GM23338 (cell line): ENCODE results near the gene R3HDM4.

Experiments used
- CREB1 ChIP-seq: fragments of 250-450 bp; sonication (Bioruptor Pico); IDR thresholded peaks from 2 replicates; pipeline ENCODE4 v1.5.0; 2020; ENCODE audit warnings: low read depth, mild to moderate bottlenecking, moderate library complexity
- CTCF ChIP-seq, 2 experiments: fragments of 200-600 bp in 1 of 2; sonication (generic) in 1 of 2; conservative IDR thresholded peaks; 2 replicates each; pipeline versions ENCODE4 v1.5.1 to v1.6.1; 2016 to 2017; ENCODE audit warnings: antibody characterized with exemption in 2 of 2, low read depth in 2 of 2, mild to moderate bottlenecking in 2 of 2, moderate library complexity in 1 of 2
- EZH2 ChIP-seq: fragments of 200-600 bp; sonication (generic); IDR thresholded peaks from one replicate; pipeline ENCODE4 v1.8.0; 2017; ENCODE audit warnings: antibody characterized with exemption, mild to moderate bottlenecking, low read depth; ENCODE audit not compliant: unreplicated experiment
- EZH2phosphoT487 ChIP-seq: fragments of 200-600 bp; sonication (generic); IDR thresholded peaks from one replicate; pipeline ENCODE4 v1.8.1; 2018; ENCODE audit warnings: antibody characterized with exemption; ENCODE audit not compliant: unreplicated experiment
- JUNB ChIP-seq: IDR thresholded peaks from one replicate; pipeline ENCODE4 v1.6.1; 2016; ENCODE audit warnings: antibody characterized with exemption; ENCODE audit not compliant: unreplicated experiment
- POLR2AphosphoS5 ChIP-seq: IDR thresholded peaks from 2 replicates; pipeline ENCODE4 v1.6.1; 2016; ENCODE audit warnings: antibody characterized with exemption, low read depth
- REST ChIP-seq: IDR thresholded peaks from one replicate; pipeline ENCODE4 v1.6.1; 2018; ENCODE audit warnings: antibody characterized with exemption; ENCODE audit not compliant: unreplicated experiment
- ZNF114 ChIP-seq: fragments of 250-450 bp; sonication (Bioruptor Pico); IDR thresholded peaks from 2 replicates; pipeline ENCODE4 v1.5.0; 2020; ENCODE audit warnings: mild to moderate bottlenecking, moderate library complexity
- ZNF331 ChIP-seq: fragments of 250-450 bp; sonication (Bioruptor Pico); IDR thresholded peaks from 2 replicates; pipeline ENCODE4 v1.5.0; 2020; ENCODE audit warnings: low read depth, mild to moderate bottlenecking, moderate library complexity
- ZNF462 ChIP-seq: fragments of 250-450 bp; sonication (Bioruptor Pico); IDR thresholded peaks from 2 replicates; pipeline ENCODE4 v1.5.0; 2020; ENCODE audit warnings: mild to moderate bottlenecking, moderate library complexity

- TF ChIP-seq CTCF (conservative IDR thresholded peaks at IDR 0.05; ENCODE audit: low read depth in 2 of 2) = no peak
- TF ChIP-seq JUNB = no peak
- no peak for TF ChIP-seq EZH2phosphoT487
- no peak for TF ChIP-seq EZH2
- no peak for TF ChIP-seq POLR2AphosphoS5
- no peak for TF ChIP-seq REST
- TF ChIP-seq ZNF462 (CRISPR knock-in tag) = no peak
- TF ChIP-seq ZNF114 (CRISPR knock-in tag) = no peak
- TF ChIP-seq CREB1 (CRISPR knock-in tag) = no peak
- no peak for TF ChIP-seq ZNF331
Observed at GRCh38 chr19:939439-939838, 26.4 kb upstream of the R3HDM4 start.
